Measurements from ENCODE around the gene SRGAP1.
"Not testable (repeated sequence)": the region's sequence is repeated elsewhere in the genome, so short reads cannot be mapped to it uniquely, and the experiment has no call there.

The SRGAP1 gene

DNA sequence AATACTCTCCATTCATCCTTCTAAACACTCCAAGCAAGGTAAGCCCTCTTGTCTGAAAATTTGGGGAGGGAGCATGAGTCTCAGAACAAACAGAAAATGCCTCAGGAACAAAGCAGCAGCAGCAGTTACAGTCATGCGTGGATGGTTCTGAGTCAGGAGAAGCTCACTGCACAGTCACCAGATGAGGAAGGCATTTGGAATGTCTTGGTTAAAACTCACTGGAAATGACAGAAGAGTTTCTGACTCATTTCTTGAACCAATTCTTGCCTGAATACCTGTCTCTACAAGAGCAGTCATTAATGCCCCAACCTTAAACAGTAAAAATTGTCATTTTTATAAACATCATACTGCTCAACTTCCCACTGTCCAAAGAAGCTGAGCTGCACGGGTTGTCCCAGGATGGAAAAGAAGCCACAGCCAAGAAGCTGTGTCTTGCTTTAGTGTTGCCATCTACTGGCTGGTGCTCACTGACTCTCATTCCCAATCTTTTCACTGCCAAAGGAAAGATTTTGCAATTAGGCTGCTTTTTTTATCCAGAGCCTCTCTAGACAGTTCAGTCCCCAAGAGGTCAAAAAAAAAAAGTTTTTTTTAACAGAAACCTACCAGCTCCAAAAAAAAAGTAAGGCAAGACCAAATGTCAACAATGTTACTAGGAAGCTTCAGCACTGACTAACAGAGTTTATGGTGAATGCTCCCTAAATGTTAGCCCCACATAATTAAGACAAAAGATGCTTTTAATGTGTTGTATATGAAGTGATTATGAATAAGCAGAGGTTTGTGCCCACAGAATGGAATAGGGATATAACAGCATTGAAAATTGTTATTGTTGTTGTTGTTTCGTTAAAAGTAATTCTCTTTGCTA, 337.2 kb downstream of the SRGAP1 start:
- DNase-seq, result peak; percentile 99

GRCh38 chr12:64184216-64184615, 339.7 kb downstream of the SRGAP1 start:
- no peak for DNase-seq

DNA sequence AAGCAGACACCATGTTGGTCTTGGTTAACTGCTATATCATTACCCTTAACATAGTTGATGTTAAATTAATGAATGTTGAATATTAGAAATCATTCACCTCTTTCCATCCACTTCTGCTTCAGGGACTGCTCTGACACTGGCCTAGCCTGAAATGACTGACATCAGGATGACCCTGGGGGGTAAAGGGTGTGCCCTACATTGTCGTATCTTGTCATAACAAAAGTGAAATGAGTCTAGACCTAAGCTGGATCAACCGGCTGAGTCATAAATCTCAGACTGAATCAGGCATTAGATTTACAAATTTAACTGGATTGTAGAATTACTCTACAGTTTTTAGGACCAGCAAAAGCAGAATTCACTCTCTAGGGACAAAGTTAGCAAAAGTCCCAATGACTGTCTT, 342.3 kb downstream of the SRGAP1 start:
- DNase-seq, result peak; percentile 58

- DNase-seq, result peak; percentile 88
Observed at GRCh38 chr12:64187370-64187769, 342.9 kb downstream of the SRGAP1 start.

GRCh38 chr12:64187794-64188193, 343.3 kb downstream of the SRGAP1 start:
- DNase-seq, result no peak

- no peak for DNase-seq
Observed at GRCh38 chr12:64189530-64189929, 345.0 kb downstream of the SRGAP1 start.

DNA sequence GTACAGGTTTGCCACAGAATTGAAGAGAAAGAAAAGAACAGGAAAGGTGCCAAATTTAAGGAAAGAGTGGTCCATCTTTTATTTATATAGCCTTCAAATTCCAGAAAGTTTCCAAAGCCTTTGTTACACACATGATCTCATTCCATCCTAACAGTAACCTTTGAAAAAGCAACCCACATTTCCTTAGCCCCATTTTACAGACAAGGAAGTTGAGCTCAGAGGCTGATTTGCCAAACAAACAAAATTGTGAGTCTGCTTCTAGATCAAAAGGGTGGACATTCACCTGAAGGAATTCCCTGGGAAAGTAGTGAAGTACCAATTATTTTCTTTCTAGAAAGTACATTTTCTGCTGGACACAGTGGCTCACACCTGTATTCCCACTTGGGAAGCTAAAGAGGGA, 345.6 kb downstream of the SRGAP1 start:
- DNase-seq, result no peak

DNA sequence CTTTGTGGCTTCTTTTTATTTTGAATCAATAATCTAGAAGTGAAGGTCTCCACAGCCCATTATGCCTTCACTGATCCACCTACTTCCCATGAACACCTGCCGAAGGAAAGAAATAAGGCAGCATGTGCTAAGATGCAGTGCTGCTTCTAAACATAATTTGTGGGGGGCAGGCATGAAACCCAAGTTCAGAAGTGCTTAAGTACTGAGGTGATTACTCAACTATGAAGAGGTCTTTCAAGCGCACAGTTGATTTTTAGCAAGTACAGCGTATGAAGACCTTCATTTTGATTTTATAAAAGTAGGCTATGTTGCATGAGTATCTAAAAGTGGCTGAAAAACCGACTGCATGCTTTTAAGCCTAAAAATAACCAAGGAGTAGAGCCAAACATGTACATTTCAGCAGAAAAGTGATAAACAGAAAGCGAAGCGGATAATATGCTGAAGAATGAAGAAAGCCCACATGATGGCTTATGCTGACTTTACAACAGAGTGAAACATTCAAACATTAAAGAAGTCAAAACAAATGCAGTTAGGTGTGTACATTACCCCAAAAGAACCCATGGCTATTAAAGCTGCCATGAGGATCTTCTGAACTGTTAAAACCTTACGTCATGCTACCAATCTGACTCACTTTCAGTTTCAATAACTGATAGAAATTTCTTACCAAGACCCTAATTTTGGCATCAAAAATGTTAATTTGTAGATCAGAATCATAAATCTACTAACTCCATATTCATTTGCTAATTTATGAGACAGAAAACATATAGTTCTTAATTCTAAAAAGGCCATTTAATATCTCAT, 348.3 kb downstream of the SRGAP1 start:
- no peak for DNase-seq

DNA sequence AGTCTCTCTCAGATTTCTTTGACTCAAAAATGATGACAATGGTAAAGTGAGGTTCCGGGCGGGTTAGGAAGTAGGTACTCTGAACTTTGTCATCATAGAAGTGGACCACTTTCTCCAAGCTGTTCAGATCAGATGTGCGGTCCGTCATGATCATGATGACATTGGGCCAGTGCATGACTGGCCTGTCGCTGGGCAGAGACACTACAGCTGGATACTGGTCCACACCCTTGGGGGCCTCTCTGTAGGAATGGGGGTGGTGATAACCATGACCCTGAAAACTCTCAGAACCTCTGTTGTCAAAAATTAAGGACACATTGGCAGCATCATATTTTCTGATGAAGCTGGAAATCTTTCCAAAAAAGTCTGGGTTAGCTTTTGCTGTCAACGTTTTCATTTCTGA, 349.4 kb downstream of the SRGAP1 start:
- DNase-seq, result no peak

GRCh38 chr12:64194333-64195149, 350.0 kb downstream of the SRGAP1 start:
- DNase-seq, result peak; percentile 12

- not testable (repeated sequence) for DNase-seq
Observed at GRCh38 chr12:64195841-64196240, 351.3 kb downstream of the SRGAP1 start.

DNA sequence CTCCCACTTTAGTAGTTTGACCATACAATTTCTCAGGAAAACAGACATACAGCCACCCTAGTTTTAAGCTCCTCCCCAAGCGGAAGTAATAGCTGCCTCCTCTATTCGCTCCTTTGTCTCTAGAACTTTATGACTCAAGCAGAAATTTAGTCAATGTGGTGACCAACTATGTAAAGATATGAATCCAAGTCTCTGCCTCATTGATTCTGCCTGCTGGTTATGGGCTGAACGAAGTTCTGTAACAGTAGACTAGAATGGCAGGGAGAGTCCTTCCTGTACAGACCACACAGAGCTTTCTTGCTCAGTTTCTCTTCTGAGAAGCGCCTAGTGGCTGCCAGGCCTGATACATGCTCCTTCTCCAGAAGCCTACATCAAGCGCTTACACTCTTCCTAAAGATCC, 358.5 kb downstream of the SRGAP1 start:
- DNase-seq, result no peak

GRCh38 chr12:64203775-64204174, 359.3 kb downstream of the SRGAP1 start:
- DNase-seq, result no peak

GRCh38 chr12:64205542-64205941, 361.0 kb downstream of the SRGAP1 start:
- DNase-seq, result no peak

DNA sequence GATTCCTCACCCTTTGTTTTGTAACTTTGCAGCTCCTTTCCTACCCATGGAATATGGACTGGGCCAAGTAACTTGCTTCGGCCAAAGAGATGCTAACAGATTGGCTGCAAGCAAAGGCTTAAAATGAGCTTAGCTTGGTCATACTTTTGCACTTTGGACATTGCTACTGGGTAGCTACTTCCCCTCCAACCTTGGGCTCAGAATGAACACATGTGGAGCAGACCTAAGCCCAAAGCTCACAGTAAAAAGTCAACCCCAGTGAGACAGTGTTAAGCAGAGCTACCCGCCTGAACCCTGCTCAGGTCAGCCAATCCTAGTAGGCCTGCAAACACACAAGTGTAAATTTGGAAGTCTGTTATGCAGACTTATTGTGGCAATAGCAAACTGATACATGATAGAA, 363.0 kb downstream of the SRGAP1 start:
- no peak for DNase-seq

All from fibroblast of skin of right biceps (primary cell).